ENCODE measurements around the gene CCL11.

DNA sequence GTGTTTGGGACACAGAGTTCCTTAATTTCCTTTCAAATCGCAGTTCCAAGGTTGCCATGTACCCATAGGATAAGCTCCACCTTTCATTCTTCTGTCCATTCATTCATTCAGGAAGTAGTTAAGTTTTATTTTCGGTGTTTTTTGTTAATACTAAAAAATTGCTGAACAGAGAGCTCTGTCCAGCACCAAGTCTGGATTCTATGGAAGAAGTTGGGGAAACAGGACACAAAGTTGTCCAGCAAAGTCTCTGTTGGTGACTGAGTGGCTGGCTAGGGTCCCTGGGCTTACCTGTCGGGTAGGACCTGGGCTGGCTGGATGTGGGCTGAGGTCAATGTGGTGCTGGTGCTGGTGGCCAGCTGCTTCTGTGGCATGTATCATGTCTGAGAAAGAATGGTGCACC is 48.1 kb upstream of the CCL11 start:
- TF ChIP-seq, protein P1, sequence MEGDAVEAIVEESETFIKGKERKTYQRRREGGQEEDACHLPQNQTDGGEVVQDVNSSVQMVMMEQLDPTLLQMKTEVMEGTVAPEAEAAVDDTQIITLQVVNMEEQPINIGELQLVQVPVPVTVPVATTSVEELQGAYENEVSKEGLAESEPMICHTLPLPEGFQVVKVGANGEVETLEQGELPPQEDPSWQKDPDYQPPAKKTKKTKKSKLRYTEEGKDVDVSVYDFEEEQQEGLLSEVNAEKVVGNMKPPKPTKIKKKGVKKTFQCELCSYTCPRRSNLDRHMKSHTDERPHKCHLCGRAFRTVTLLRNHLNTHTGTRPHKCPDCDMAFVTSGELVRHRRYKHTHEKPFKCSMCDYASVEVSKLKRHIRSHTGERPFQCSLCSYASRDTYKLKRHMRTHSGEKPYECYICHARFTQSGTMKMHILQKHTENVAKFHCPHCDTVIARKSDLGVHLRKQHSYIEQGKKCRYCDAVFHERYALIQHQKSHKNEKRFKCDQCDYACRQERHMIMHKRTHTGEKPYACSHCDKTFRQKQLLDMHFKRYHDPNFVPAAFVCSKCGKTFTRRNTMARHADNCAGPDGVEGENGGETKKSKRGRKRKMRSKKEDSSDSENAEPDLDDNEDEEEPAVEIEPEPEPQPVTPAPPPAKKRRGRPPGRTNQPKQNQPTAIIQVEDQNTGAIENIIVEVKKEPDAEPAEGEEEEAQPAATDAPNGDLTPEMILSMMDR (conservative IDR thresholded peaks at IDR 0.05; ENCODE audit: low read length) = no peak
- no peak for TF ChIP-seq EZH2phosphoT487 (IDR thresholded peaks at IDR 0.05; ENCODE audit: borderline replicate concordance, low read depth, low read length)
